Esophagus muscularis mucosa (tissue), 4 donors: ENCODE data around the gene MAB21L2. TPM values are rescaled to one million over a fixed set of nuclear protein-coding genes. Genes with fewer than 3 reads are reported as not detected.

Experiments
- DNase-seq: peaks from one replicate; pipeline ENCODE4 v3.0.0-alpha.2; 2017; ENCODE audit errors: extremely low spot score
- H3K27ac ChIP-seq, 4 donors: fragments of 200-600 bp; sonication (generic); replicated peaks in 1 of 4; 1 replicate in 3 of 4; 2 replicates in 1 of 4; pipeline ENCODE4 v1.5.1; 2016 to 2019; ENCODE audit warnings: mild to moderate bottlenecking in 1 of 4
- H3K27me3 ChIP-seq, 4 donors: fragments of 200-600 bp; sonication (generic); one replicate each; pipeline versions ENCODE4 v1.5.1 to v1.6.0; 2016 to 2019
- H3K36me3 ChIP-seq, 4 donors: fragments of 200-600 bp; sonication (generic); one replicate each; pipeline ENCODE4 v1.5.1; 2016 to 2019
- H3K4me1 ChIP-seq, 4 donors: fragments of 200-600 bp; sonication (generic); one replicate each; pipeline ENCODE4 v1.5.1; 2016 to 2019
- H3K4me3 ChIP-seq, 4 donors: fragments of 200-600 bp; sonication (generic); 1 replicate in 2 of 4; 2 replicates in 2 of 4; pipeline ENCODE4 v1.5.1; 2016 to 2019; ENCODE audit warnings: mild to moderate bottlenecking in 4 of 4, moderate library complexity in 1 of 4
- H3K9me3 ChIP-seq, 4 donors: fragments of 200-600 bp; sonication (generic); 1 replicate in 3 of 4; 2 replicates in 1 of 4; pipeline ENCODE4 v1.5.1; 2016 to 2019
- EP300 ChIP-seq: sonication (generic); formaldehyde crosslinking; IDR thresholded peaks from one replicate; pipeline ENCODE4 v1.6.1; 2017; ENCODE audit warnings: antibody characterized with exemption
- POLR2A ChIP-seq: fragments of 450-650 bp; IDR thresholded peaks from one replicate; pipeline ENCODE4 v1.6.1; 2017; ENCODE audit warnings: antibody characterized with exemption, moderate library complexity, mild to moderate bottlenecking, low read depth
- POLR2AphosphoS5 ChIP-seq, 2 donors: sonication (generic); formaldehyde crosslinking; IDR thresholded peaks; one replicate each; pipeline ENCODE4 v1.6.1; 2017; ENCODE audit warnings: antibody characterized with exemption in 2 of 2
- WGBS: methylation state at CpG from one replicate; pipeline ENCODE4 v1.1.5; 2018; 5-methylcytosine and 5-hydroxymethylcytosine counted together
- intact Hi-C: fragments of 100-400 bp; cut with DNase I; formaldehyde crosslinking; loops from one replicate; pipeline ENCODE4 v1.15.1; 2023
- total RNA-seq, 4 donors: library from RNA; depleted of rRNA; stranded (reverse); fragments of >200 nt; gene quantifications; one replicate each; pipeline versions ENCODE4 v1.1.0 to v1.2.1, GENCODE V29; 2016
- TF ChIP-seq, protein P1 (sequence below), 3 experiments: fragments of 200-600 bp in 2 of 3; fragments of 450-650 bp in 1 of 3; sonication (generic) in 2 of 3; IDR thresholded peaks; one replicate each; pipeline ENCODE4 v1.5.1; 2017 to 2019; ENCODE audit warnings: antibody characterized with exemption in 3 of 3, mild to moderate bottlenecking in 2 of 3, moderate library complexity in 1 of 3

MAB21L2 gene
- total RNA-seq, 4 donors from 2014 or later, result 0.32 to 1.7 (median 0.42) TPM; not detected in 1

DNA sequence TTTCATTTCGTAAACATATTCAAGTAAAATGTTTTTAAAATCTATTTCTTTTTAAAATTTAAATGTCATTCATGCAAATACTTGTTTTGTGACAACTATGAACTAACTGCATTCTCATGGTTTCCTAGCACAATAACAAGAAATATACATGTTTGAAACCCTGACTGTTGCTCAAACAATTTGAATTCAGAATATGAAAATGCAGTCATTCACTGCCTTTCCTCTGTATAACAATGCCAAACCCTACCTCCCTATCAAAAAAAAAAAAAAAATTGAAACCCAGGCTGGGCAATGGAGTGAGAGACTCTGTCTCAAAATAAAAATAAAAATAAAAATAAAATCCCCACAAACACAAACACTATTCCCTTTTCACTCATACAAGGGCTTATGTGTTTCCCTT is 42.1 kb downstream of the MAB21L2 start:
- intact Hi-C loops, result no loop called here
- DNase-seq, result no peak
- Histone ChIP-seq H3K27ac (no peak overlapping the region), H3K27me3 (no peaks in the 10 kb centered on the region), H3K4me1 (peaks cover 0 to 3% (median 0%) of the 10 kb centered on the region in 4 donors), H3K9me3 (no peaks in the 10 kb centered on the region), H3K4me3 (no peak overlapping the region), H3K36me3 (no peaks in the 10 kb centered on the region)
- 97% methylated on average over 1 of the region's 1 CpG for WGBS
- TF ChIP-seq POLR2A (no peak), POLR2AphosphoS5 (IDR thresholded peaks at IDR 0.05) (no peak), EP300 (no peak)
- TF ChIP-seq, protein P1, sequence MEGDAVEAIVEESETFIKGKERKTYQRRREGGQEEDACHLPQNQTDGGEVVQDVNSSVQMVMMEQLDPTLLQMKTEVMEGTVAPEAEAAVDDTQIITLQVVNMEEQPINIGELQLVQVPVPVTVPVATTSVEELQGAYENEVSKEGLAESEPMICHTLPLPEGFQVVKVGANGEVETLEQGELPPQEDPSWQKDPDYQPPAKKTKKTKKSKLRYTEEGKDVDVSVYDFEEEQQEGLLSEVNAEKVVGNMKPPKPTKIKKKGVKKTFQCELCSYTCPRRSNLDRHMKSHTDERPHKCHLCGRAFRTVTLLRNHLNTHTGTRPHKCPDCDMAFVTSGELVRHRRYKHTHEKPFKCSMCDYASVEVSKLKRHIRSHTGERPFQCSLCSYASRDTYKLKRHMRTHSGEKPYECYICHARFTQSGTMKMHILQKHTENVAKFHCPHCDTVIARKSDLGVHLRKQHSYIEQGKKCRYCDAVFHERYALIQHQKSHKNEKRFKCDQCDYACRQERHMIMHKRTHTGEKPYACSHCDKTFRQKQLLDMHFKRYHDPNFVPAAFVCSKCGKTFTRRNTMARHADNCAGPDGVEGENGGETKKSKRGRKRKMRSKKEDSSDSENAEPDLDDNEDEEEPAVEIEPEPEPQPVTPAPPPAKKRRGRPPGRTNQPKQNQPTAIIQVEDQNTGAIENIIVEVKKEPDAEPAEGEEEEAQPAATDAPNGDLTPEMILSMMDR (IDR thresholded peaks at IDR 0.05), result no peak

DNA sequence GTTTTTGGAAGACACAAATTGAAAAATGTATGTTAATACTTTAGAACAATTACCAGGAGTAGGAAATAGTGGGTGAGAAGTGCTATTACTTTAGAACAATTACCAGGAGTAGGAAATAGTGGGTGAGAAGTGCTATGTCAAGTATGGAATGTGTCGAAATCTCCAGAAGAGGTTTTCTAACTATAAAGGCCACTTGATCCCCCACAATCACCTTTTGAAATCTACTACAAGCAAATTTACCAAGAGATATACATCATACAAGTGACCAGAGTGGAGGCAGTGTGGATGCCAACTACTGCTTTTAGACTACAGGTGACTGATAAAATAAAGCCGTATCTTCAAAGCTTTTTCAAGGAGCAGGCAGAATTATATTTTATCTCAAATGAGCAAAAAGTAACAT is 43.1 kb downstream of the MAB21L2 start:
- Histone ChIP-seq H3K27ac (no peak overlapping the region), H3K36me3 (no peaks in the 10 kb centered on the region), H3K4me1 (no peaks in the 10 kb centered on the region), H3K4me3 (no peak overlapping the region), H3K9me3 (no peaks in the 10 kb centered on the region), H3K27me3 (no peaks in the 10 kb centered on the region)
- TF ChIP-seq EP300 (no peak), POLR2AphosphoS5 (IDR thresholded peaks at IDR 0.05) (no peak), POLR2A (no peak)
- TF ChIP-seq, protein P1 (IDR thresholded peaks at IDR 0.05), result no peak
- 98% methylated on average over 2 of the region's 2 CpGs for WGBS
- intact Hi-C loops, result no loop called here
- DNase-seq, result no peak

GRCh38 chr4:150628073-150628472 is 46.1 kb downstream of the MAB21L2 start:
- no peak for TF ChIP-seq POLR2AphosphoS5 (IDR thresholded peaks at IDR 0.05)
- TF ChIP-seq, protein P1 (IDR thresholded peaks at IDR 0.05), result no peak
- TF ChIP-seq POLR2A, result no peak
- TF ChIP-seq EP300, result no peak
- no peaks in the 10 kb centered on the region for H3K27me3 ChIP-seq

DNA sequence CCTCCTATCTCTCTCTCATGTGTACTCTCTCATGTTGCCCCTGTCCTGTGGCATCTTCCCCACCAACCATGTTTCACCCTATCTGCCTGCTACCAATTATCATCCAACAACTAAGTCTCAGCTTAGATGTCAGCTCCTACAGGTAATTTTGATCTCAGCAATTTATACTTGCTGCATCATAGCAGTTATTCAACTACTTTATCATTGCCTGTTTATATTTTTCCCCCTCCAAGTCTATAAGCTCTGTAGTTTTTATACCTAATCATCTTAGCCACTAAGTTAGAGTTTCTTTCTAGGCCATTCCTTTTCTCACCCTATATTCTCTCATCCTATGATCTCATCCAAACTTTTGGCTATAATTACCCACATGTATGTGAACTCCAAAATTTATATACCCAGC is 50.7 kb downstream of the MAB21L2 start:
- H3K4me1 ChIP-seq, result no peaks in the 10 kb centered on the region
- no peak overlapping the region for H3K4me3 ChIP-seq
- H3K36me3 ChIP-seq, result no peaks in the 10 kb centered on the region
- peaks cover 0 to 11% (median 0%) of the 10 kb centered on the region in 4 donors for H3K9me3 ChIP-seq
- no peaks in the 10 kb centered on the region for H3K27me3 ChIP-seq
- intact Hi-C loops, result no loop called here
- TF ChIP-seq POLR2A, result no peak
- TF ChIP-seq, protein P1 (IDR thresholded peaks at IDR 0.05), result no peak
- no peak for TF ChIP-seq EP300
- no peak for TF ChIP-seq POLR2AphosphoS5 (IDR thresholded peaks at IDR 0.05)
- no peak for DNase-seq
- no peak overlapping the region for H3K27ac ChIP-seq

More at GRCh38 chr4:150628073-150628472, 46.1 kb downstream of the MAB21L2 start:
- WGBS, result 88% methylated on average over 2 of the region's 2 CpGs
- Histone ChIP-seq H3K4me3 (no peak overlapping the region), H3K9me3 (peaks cover 0 to 8% (median 0%) of the 10 kb centered on the region in 4 donors), H3K36me3 (no peaks in the 10 kb centered on the region), H3K27ac (no peak overlapping the region), H3K4me1 (no peaks in the 10 kb centered on the region)
- no peak for DNase-seq
- intact Hi-C loops, result no loop called here
